Measurements from ENCODE around the gene BBX.

The BBX gene

GRCh38 chr3:107516475-107516874 is 6.3 kb upstream of the BBX start:
- TF ChIP-seq, protein P1, sequence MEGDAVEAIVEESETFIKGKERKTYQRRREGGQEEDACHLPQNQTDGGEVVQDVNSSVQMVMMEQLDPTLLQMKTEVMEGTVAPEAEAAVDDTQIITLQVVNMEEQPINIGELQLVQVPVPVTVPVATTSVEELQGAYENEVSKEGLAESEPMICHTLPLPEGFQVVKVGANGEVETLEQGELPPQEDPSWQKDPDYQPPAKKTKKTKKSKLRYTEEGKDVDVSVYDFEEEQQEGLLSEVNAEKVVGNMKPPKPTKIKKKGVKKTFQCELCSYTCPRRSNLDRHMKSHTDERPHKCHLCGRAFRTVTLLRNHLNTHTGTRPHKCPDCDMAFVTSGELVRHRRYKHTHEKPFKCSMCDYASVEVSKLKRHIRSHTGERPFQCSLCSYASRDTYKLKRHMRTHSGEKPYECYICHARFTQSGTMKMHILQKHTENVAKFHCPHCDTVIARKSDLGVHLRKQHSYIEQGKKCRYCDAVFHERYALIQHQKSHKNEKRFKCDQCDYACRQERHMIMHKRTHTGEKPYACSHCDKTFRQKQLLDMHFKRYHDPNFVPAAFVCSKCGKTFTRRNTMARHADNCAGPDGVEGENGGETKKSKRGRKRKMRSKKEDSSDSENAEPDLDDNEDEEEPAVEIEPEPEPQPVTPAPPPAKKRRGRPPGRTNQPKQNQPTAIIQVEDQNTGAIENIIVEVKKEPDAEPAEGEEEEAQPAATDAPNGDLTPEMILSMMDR (IDR thresholded peaks at IDR 0.05; ENCODE audit: borderline replicate concordance, extremely low read depth, low read length, poor library complexity, severe bottlenecking): no peak
- no peak for TF ChIP-seq EZH2 (IDR thresholded peaks at IDR 0.05; ENCODE audit: borderline replicate concordance, low read depth, low read length, severe bottlenecking)
- H3K36me3 ChIP-seq (ENCODE audit: insufficient read depth, low read length): no peaks in the 10 kb centered on the region
- H3K4me3 ChIP-seq (ENCODE audit: low read depth in 1 of 2, low read length in 2 of 2): no peak overlapping the region
- no peak overlapping the region for H3K27ac ChIP-seq (ENCODE audit: low read length)
- no peak overlapping the region for H2AFZ ChIP-seq (ENCODE audit: low read depth, low read length)
- H3K9me3 ChIP-seq (ENCODE audit: insufficient read depth, low read length, severe bottlenecking): no peaks in the 10 kb centered on the region
- peaks cover 2% of the 10 kb centered on the region for H3K27me3 ChIP-seq (ENCODE audit: insufficient read depth, low read length, poor library complexity)
- no peaks in the 10 kb centered on the region for H3K79me2 ChIP-seq (ENCODE audit: insufficient read depth, low read length)
- H3K9ac ChIP-seq (ENCODE audit: low read depth, low read length): no peak overlapping the region
- peaks cover 4% of the 10 kb centered on the region for H3K4me1 ChIP-seq (ENCODE audit: insufficient read depth, low read length)
- no peak for DNase-seq
- peak; percentile 39; the same call in 1 of the 3 replicates for ATAC-seq (ENCODE audit: insufficient read depth, low read depth)
- H4K20me1 ChIP-seq (ENCODE audit: insufficient read depth, low read length): no peaks in the 10 kb centered on the region
- no peak overlapping the region for H3K4me2 ChIP-seq (ENCODE audit: insufficient read depth, low read length)

- peaks cover 23% of the 10 kb centered on the region for H3K79me2 ChIP-seq (ENCODE audit: insufficient read depth, low read length)
These were observed 2.2 kb upstream of the BBX start for GRCh38 chr3:107520535-107520934.

GRCh38 chr3:107521469-107522059 is 1.2 kb upstream of the BBX start:
- Histone ChIP-seq H3K27me3 (ENCODE audit: insufficient read depth, low read length, poor library complexity) (no peaks in the 10 kb centered on the region), H4K20me1 (ENCODE audit: insufficient read depth, low read length) (peaks cover 3% of the 10 kb centered on the region; the same call in 1 of the 2 replicates), H2AFZ (ENCODE audit: low read depth, low read length) (peak overlapping the region; percentile 94), H3K79me2 (ENCODE audit: insufficient read depth, low read length) (peaks cover 33% of the 10 kb centered on the region), H3K4me1 (ENCODE audit: insufficient read depth, low read length) (peaks cover 24% of the 10 kb centered on the region), H3K27ac (ENCODE audit: low read length) (no peak overlapping the region), H3K9ac (ENCODE audit: low read depth, low read length) (no peak overlapping the region), H3K36me3 (ENCODE audit: insufficient read depth, low read length) (peaks cover 5% of the 10 kb centered on the region; the same call in 1 of the 2 replicates), H3K4me2 (ENCODE audit: insufficient read depth, low read length) (peak overlapping the region; percentile 83; the same call in 1 of the 2 replicates), H3K4me3 (ENCODE audit: low read depth in 1 of 2, low read length in 2 of 2) (no peak overlapping the region), H3K9me3 (ENCODE audit: insufficient read depth, low read length, severe bottlenecking) (no peaks in the 10 kb centered on the region)
- ATAC-seq (ENCODE audit: insufficient read depth, low read depth) (no peak), DNase-seq (no peak)
- TF ChIP-seq, protein P1 (IDR thresholded peaks at IDR 0.05; ENCODE audit: borderline replicate concordance, extremely low read depth, low read length, poor library complexity, severe bottlenecking): no peak
- no peak for TF ChIP-seq EZH2 (IDR thresholded peaks at IDR 0.05; ENCODE audit: borderline replicate concordance, low read depth, low read length, severe bottlenecking)

More at GRCh38 chr3:107520535-107520934, 2.2 kb upstream of the BBX start:
- Histone ChIP-seq H3K4me1 (ENCODE audit: insufficient read depth, low read length) (peaks cover 15% of the 10 kb centered on the region), H4K20me1 (ENCODE audit: insufficient read depth, low read length) (no peaks in the 10 kb centered on the region), H3K36me3 (ENCODE audit: insufficient read depth, low read length) (no peaks in the 10 kb centered on the region), H3K27ac (ENCODE audit: low read length) (no peak overlapping the region), H3K9me3 (ENCODE audit: insufficient read depth, low read length, severe bottlenecking) (no peaks in the 10 kb centered on the region), H3K9ac (ENCODE audit: low read depth, low read length) (no peak overlapping the region), H3K4me2 (ENCODE audit: insufficient read depth, low read length) (no peak overlapping the region), H3K4me3 (ENCODE audit: low read depth in 1 of 2, low read length in 2 of 2) (no peak overlapping the region), H3K27me3 (ENCODE audit: insufficient read depth, low read length, poor library complexity) (peaks cover 2% of the 10 kb centered on the region), H2AFZ (ENCODE audit: low read depth, low read length) (no peak overlapping the region)
- no peak for DNase-seq
- ATAC-seq (ENCODE audit: insufficient read depth, low read depth): no peak
- TF ChIP-seq, protein P1 (IDR thresholded peaks at IDR 0.05; ENCODE audit: borderline replicate concordance, extremely low read depth, low read length, poor library complexity, severe bottlenecking): no peak
- TF ChIP-seq EZH2 (IDR thresholded peaks at IDR 0.05; ENCODE audit: borderline replicate concordance, low read depth, low read length, severe bottlenecking): no peak

Data from DND-41 (cell line).